Spleen (tissue), 11 donors: ENCODE measurements around the gene PLBD2. TPM values are rescaled to one million over a fixed set of nuclear protein-coding genes. Genes with fewer than 3 reads are reported as not detected.

Experiments
- DNase-seq: peaks from one replicate; pipeline ENCODE4 v3.0.0-alpha.2; 2020
- H3K27ac ChIP-seq, 8 donors: fragments of 200-600 bp; sonication (generic) in 7 of 8; 1 replicate in 4 of 8; 2 replicates in 4 of 8; pipeline versions ENCODE4 v1.5.0 to v1.8.0; 2016 to 2021; ENCODE audit warnings: inconsistent platforms in 4 of 8, mild to moderate bottlenecking in 4 of 8, moderate library complexity in 1 of 8
- H3K27me3 ChIP-seq, 7 donors: fragments of 200-600 bp; sonication (generic) in 6 of 7; replicated peaks in 1 of 7; 1 replicate in 4 of 7; 2 replicates in 3 of 7; pipeline versions ENCODE4 v1.5.0 to v1.8.0; 2016 to 2021; ENCODE audit warnings: inconsistent platforms in 3 of 7, mild to moderate bottlenecking in 1 of 7
- H3K36me3 ChIP-seq, 6 donors: fragments of 200-600 bp; sonication (generic) in 5 of 6; 1 replicate in 4 of 6; 2 replicates in 2 of 6; pipeline versions ENCODE4 v1.5.0 to v1.8.0; 2016 to 2021; ENCODE audit warnings: inconsistent platforms in 2 of 6
- H3K4me1 ChIP-seq, 6 donors: fragments of 200-600 bp; sonication (generic) in 5 of 6; 1 replicate in 3 of 6; 2 replicates in 3 of 6; pipeline versions ENCODE4 v1.5.0 to v1.8.0; 2016 to 2021; ENCODE audit warnings: inconsistent platforms in 3 of 6
- H3K4me3 ChIP-seq, 8 donors: fragments of 200-600 bp; sonication (generic) in 7 of 8; 1 replicate in 4 of 8; 2 replicates in 4 of 8; pipeline versions ENCODE4 v1.5.0 to v1.8.0; 2016 to 2021; ENCODE audit warnings: inconsistent platforms in 4 of 8, mild to moderate bottlenecking in 4 of 8, moderate library complexity in 2 of 8
- H3K9me3 ChIP-seq, 8 donors: fragments of 200-600 bp; sonication (generic) in 7 of 8; 1 replicate in 4 of 8; 2 replicates in 4 of 8; pipeline versions ENCODE4 v1.5.0 to v1.8.0; 2016 to 2021; ENCODE audit warnings: inconsistent platforms in 4 of 8
- POLR2A ChIP-seq, 3 donors: fragments of 450-650 bp; IDR thresholded peaks; one replicate each; pipeline ENCODE4 v1.5.1; 2017; ENCODE audit warnings: antibody characterized with exemption in 3 of 3, mild to moderate bottlenecking in 1 of 3
- POLR2AphosphoS5 ChIP-seq, 3 donors: sonication (generic); formaldehyde crosslinking; IDR thresholded peaks; one replicate each; pipeline ENCODE4 v1.5.1; 2017; ENCODE audit warnings: antibody characterized with exemption in 3 of 3
- WGBS, 5 donors: extraction: QIAGEN DNeasy Blood & Tissue Kit in 3 of 5; methylation state at CpG; one replicate each; pipeline versions ENCODE4 v1.1.5 to v1.1.7; 2013 to 2018; 5-methylcytosine and 5-hydroxymethylcytosine counted together
- intact Hi-C: fragments of 100-400 bp; cut with DNase I; formaldehyde crosslinking; loops from one replicate; pipeline ENCODE4 v1.15.0; 2023; ENCODE audit warnings: low total_unique reads
- polyA plus RNA-seq, 3 donors: library from polyadenylated mRNA; stranded (reverse); fragments of 200-250 nt; gene quantifications; one replicate each; pipeline ENCODE4 v1.2.1, GENCODE V29; 2013
- total RNA-seq, 7 donors: library from RNA; depleted of rRNA in 3 of 7; stranded (reverse); fragments of >200 nt in 3 of 7; fragmentation: NEBNext Ultra II Directional in 4 of 7; extraction: Animal tissue kit (Norgen Biotek cat#: 25700) in 4 of 7; gene quantifications; one replicate each; pipeline versions ENCODE4 v1.1.0 to v1.2.1, GENCODE V29; 2016 to 2021
- TF ChIP-seq, protein P1 (sequence below), 11 experiments: fragments of 200-600 bp in 7 of 11; fragments of 450-650 bp in 4 of 11; sonication (generic) in 4 of 11; IDR thresholded peaks in 8 of 11; conservative IDR thresholded peaks in 3 of 11; 1 replicate in 7 of 11; 2 replicates in 4 of 11; pipeline versions ENCODE4 v1.4.0 to v1.8.0; 2016 to 2021; ENCODE audit warnings: antibody characterized with exemption in 11 of 11, inconsistent platforms in 4 of 11, mild to moderate bottlenecking in 1 of 11
- donor health status: healthy with polysubstance abuse.
- donor health status: DM: no; HTN: no; CAD: no; lungs with moderate emphysema.
- donor health status: DM: no; HTN: no; CAD: no.
- donor health status: Bipolar disorder and iron deficiency.
- donor health status: healthy.
- donor health status: DM: no; HTN: no; CAD: no.
- donor health status: DM: yes; HTN: yes; CAD: no.

PLBD2 gene
- total and polyA plus RNA-seq, 10 donors: 4.2 to 38.8 (median 29.2) TPM

DNA sequence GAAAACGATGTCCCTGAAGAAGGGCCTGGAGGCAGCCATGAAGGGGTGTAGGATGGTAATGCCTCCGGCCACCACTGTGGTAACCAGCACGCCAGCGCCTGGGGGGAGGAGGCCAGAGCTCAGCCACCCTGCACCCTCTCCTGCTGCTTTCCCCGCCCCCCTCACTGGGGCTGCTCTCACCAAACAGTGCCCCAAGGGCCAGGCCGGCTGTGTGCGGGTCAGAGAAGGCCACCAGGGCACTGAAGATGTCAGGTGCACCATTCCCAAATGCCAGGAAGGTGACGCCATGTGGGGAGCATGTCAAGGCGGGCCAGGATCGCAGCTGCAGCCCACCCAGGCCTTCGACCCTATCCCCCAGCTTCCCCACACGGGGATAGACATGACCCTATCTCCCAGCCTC, 38.0 kb upstream of the PLBD2 start:
- no peak overlapping the region for H3K27ac ChIP-seq
- H3K9me3 ChIP-seq: peaks cover 0 to 8% (median 0%) of the 10 kb centered on the region in 8 donors
- H3K4me3 ChIP-seq: no peak overlapping the region
- H3K27me3 ChIP-seq: no peaks in the 10 kb centered on the region
- peaks cover 0 to 19% (median 2%) of the 10 kb centered on the region in 6 donors for H3K4me1 ChIP-seq
- intact Hi-C loops: loop anchor here (10.0 kb wide), 1 partner anchor 104 kb away; the partner anchor contains the start of gene SDSL
- DNase-seq: no peak
- 92 to 96% (median 93%) methylated on average over 3 to 12 of the region's 12 CpGs for WGBS, 5 donors
- TF ChIP-seq, protein P1, sequence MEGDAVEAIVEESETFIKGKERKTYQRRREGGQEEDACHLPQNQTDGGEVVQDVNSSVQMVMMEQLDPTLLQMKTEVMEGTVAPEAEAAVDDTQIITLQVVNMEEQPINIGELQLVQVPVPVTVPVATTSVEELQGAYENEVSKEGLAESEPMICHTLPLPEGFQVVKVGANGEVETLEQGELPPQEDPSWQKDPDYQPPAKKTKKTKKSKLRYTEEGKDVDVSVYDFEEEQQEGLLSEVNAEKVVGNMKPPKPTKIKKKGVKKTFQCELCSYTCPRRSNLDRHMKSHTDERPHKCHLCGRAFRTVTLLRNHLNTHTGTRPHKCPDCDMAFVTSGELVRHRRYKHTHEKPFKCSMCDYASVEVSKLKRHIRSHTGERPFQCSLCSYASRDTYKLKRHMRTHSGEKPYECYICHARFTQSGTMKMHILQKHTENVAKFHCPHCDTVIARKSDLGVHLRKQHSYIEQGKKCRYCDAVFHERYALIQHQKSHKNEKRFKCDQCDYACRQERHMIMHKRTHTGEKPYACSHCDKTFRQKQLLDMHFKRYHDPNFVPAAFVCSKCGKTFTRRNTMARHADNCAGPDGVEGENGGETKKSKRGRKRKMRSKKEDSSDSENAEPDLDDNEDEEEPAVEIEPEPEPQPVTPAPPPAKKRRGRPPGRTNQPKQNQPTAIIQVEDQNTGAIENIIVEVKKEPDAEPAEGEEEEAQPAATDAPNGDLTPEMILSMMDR (IDR thresholded peaks at IDR 0.05 in 8 of 11, conservative IDR thresholded peaks at IDR 0.05 in 3 of 11): no peak
- no peak for TF ChIP-seq POLR2A (IDR thresholded peaks at IDR 0.05)
- TF ChIP-seq POLR2AphosphoS5 (IDR thresholded peaks at IDR 0.05): no peak
- H3K36me3 ChIP-seq: peaks cover 0 to 100% (median 64%) of the 10 kb centered on the region in 6 donors

DNA sequence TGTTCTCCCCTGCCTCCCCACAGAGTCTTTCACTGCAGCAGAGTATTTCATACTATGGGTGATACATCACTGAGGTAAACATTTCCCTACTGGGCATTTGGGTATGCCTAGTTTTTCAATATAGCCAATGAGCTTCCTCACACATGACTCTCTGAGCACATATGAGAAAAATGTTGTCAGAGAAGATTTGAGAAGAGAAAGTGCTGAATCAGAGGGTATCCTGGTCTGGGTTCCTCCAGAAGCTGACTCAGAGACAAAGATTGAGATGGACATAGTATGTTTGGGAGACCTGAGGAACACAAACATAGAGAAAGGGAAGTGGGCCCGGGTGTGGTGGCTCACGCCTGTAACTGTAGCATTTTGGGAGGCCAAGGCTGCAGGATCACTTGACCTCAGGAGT, 36.0 kb upstream of the PLBD2 start:
- H3K4me3 ChIP-seq: no peak overlapping the region
- no peaks in the 10 kb centered on the region for H3K27me3 ChIP-seq
- H3K4me1 ChIP-seq: peaks cover 5 to 38% (median 11%) of the 10 kb centered on the region in 6 donors
- no peak for DNase-seq
- peak overlapping the region in 3 of 8 donors; percentile 23 to 41 (median 26) for H3K27ac ChIP-seq
- 66 to 87% (median 83%) methylated on average over 2 of the region's 2 CpGs for WGBS, 5 donors
- TF ChIP-seq POLR2AphosphoS5 (IDR thresholded peaks at IDR 0.05) (no peak), POLR2A (IDR thresholded peaks at IDR 0.05) (no peak)
- TF ChIP-seq, protein P1 (IDR thresholded peaks at IDR 0.05 in 8 of 11, conservative IDR thresholded peaks at IDR 0.05 in 3 of 11): no peak
- H3K9me3 ChIP-seq: peaks cover 0 to 8% (median 0%) of the 10 kb centered on the region in 8 donors
- H3K36me3 ChIP-seq: peaks cover 0 to 100% (median 46%) of the 10 kb centered on the region in 6 donors
- intact Hi-C loops: loop anchor here (10.0 kb wide), 1 partner anchor 102 kb away; the partner anchor contains the start of gene SDSL

DNA sequence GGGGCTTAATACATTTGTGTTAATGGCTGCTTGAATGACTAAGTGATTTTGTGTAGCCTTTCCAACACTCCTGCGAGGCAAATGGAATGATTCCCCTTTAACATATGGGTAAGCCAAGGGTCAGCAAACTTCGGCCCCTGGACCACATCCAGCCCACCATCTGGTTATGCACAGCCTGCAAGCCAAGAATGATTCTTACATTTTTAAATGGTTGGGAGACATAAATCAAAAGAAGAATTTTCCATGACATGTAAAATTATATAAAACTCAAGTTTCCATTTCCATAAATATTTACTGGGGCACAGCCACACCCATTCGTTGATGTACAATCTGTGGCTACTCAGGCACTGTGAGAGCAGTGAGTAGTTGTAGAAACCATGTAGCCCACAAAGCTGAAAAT, 32.5 kb upstream of the PLBD2 start:
- DNase-seq: no peak

More for the DNA sequence above, 32.5 kb upstream of the PLBD2 start:
- no peaks in the 10 kb centered on the region for H3K27me3 ChIP-seq
- H3K4me1 ChIP-seq: peaks cover 10 to 73% (median 33%) of the 10 kb centered on the region in 6 donors
- peak overlapping the region in 5 of 8 donors; percentile 52 to 72 (median 63) for H3K27ac ChIP-seq
- TF ChIP-seq, protein P1 (IDR thresholded peaks at IDR 0.05 in 8 of 11, conservative IDR thresholded peaks at IDR 0.05 in 3 of 11): no peak
- TF ChIP-seq POLR2AphosphoS5 (IDR thresholded peaks at IDR 0.05): peak in 1 of 3 donors; percentile 59
- TF ChIP-seq POLR2A (IDR thresholded peaks at IDR 0.05): no peak
- H3K36me3 ChIP-seq: peaks cover 0 to 100% (median 17%) of the 10 kb centered on the region in 6 donors
- intact Hi-C loops: loop anchor here (10.0 kb wide), 1 partner anchor 99 kb away; the partner anchor contains the start of gene SDSL
- WGBS, 5 donors: 72 to 85% (median 76%) methylated on average over 3 of the region's 3 CpGs
- peaks cover 0 to 8% (median 0%) of the 10 kb centered on the region in 8 donors for H3K9me3 ChIP-seq
- H3K4me3 ChIP-seq: no peak overlapping the region
